Fibroblast of peridontal ligament (primary cell): Measurements from ENCODE around the gene PTPRT.
"Not testable (repeated sequence)": the region's sequence is repeated elsewhere in the genome, so short reads cannot be mapped to it uniquely, and the experiment has no call there.

ENCODE experiments used
- DNase-seq: peaks from one replicate; pipeline ENCODE4 v3.0.0-alpha.2; 2010; ENCODE audit errors: extremely low read depth

Gene PTPRT

GRCh38 chr20:42914302-42914701 lies 275.4 kb downstream of the PTPRT start:
- DNase-seq = no peak

- DNase-seq = not testable (repeated sequence)
Measured at GRCh38 chr20:42910808-42911207, 278.9 kb downstream of the PTPRT start.

- DNase-seq = no peak
Measured at GRCh38 chr20:42907730-42908129, 282.0 kb downstream of the PTPRT start.

- DNase-seq = no peak
Measured at GRCh38 chr20:42906120-42906519, 283.6 kb downstream of the PTPRT start.

GRCh38 chr20:42902509-42902908 lies 287.2 kb downstream of the PTPRT start:
- no peak for DNase-seq

GRCh38 chr20:42901689-42902440 lies 287.8 kb downstream of the PTPRT start:
- no peak for DNase-seq

- DNase-seq = not testable (repeated sequence)
Measured at GRCh38 chr20:42900764-42901163, 288.9 kb downstream of the PTPRT start.

GRCh38 chr20:42895020-42895419 lies 294.7 kb downstream of the PTPRT start:
- DNase-seq = no peak

GRCh38 chr20:42894483-42894882 lies 295.2 kb downstream of the PTPRT start:
- DNase-seq = no peak

GRCh38 chr20:42889517-42889916 lies 300.2 kb downstream of the PTPRT start:
- no peak for DNase-seq

GRCh38 chr20:42887281-42887680 lies 302.4 kb downstream of the PTPRT start:
- no peak for DNase-seq

- DNase-seq = no peak
Measured at GRCh38 chr20:42886801-42887200, 302.9 kb downstream of the PTPRT start.

- DNase-seq = no peak
Measured at GRCh38 chr20:42886046-42886445, 303.7 kb downstream of the PTPRT start.

GRCh38 chr20:42875581-42875980 lies 314.1 kb downstream of the PTPRT start:
- no peak for DNase-seq

- DNase-seq = no peak
Measured at GRCh38 chr20:42873259-42873658, 316.4 kb downstream of the PTPRT start.

GRCh38 chr20:42864116-42864515 lies 325.6 kb downstream of the PTPRT start:
- no peak for DNase-seq

- no peak for DNase-seq
Measured at GRCh38 chr20:42862446-42862845, 327.3 kb downstream of the PTPRT start.

GRCh38 chr20:42857446-42857845 lies 332.3 kb downstream of the PTPRT start:
- DNase-seq = no peak

- no peak for DNase-seq
Measured at GRCh38 chr20:42855896-42856295, 333.8 kb downstream of the PTPRT start.

GRCh38 chr20:42852691-42853090 lies 337.0 kb downstream of the PTPRT start:
- no peak for DNase-seq

- no peak for DNase-seq
Measured at GRCh38 chr20:42846784-42847490, 342.8 kb downstream of the PTPRT start.

- DNase-seq = no peak
Measured at GRCh38 chr20:42844751-42845150, 345.0 kb downstream of the PTPRT start.

- no peak for DNase-seq
Measured at GRCh38 chr20:42837456-42837855, 352.2 kb downstream of the PTPRT start.
